ENCODE results near the gene PCMT1. TPM values are rescaled to one million over a fixed set of nuclear protein-coding genes. Genes with fewer than 3 reads are reported as not detected.
"Not testable (repeated sequence)": the region's sequence is repeated elsewhere in the genome, so short reads cannot be mapped to it uniquely, and the experiment has no call there.

PCMT1 gene
- total RNA-seq, 1 donor from 2014 or later, result 105 TPM

DNA sequence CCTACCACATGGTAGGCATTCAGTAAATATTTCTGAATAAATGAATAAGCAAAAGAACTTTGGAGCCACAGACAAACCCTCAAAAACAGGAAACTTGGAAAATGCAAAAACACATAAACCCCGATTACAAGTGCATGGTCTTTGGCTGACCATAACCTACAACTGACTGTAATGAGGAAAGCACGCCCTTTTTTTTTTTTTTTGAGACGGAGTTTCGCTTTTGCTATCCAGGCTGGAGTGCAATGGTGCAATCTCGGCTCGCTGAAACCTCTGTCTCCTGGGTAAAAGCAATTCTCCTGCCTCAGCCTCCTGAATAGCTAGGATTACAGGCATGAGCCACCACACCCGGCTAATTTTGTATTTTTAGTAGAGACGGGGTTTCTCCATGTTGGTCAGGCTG is 19.7 kb upstream of the PCMT1 start:
- Histone ChIP-seq H3K4me1 (no peaks in the 10 kb centered on the region), H3K9me3 (no peaks in the 10 kb centered on the region), H3K36me3 (peaks cover 0 to 57% of the 10 kb centered on the region in 2 donors), H3K27ac (no peak overlapping the region), H3K4me3 (no peak overlapping the region), H3K27me3 (no peaks in the 10 kb centered on the region)
- DNase-seq (ENCODE audit: extremely low spot score in 2 of 2), result no peak
- TF ChIP-seq POLR2AphosphoS5 (IDR thresholded peaks at IDR 0.05; ENCODE audit: insufficient read depth in 1 of 2, low read depth in 1 of 2) (no peak), POLR2A (IDR thresholded peaks at IDR 0.05) (no peak)
- TF ChIP-seq, protein P1, sequence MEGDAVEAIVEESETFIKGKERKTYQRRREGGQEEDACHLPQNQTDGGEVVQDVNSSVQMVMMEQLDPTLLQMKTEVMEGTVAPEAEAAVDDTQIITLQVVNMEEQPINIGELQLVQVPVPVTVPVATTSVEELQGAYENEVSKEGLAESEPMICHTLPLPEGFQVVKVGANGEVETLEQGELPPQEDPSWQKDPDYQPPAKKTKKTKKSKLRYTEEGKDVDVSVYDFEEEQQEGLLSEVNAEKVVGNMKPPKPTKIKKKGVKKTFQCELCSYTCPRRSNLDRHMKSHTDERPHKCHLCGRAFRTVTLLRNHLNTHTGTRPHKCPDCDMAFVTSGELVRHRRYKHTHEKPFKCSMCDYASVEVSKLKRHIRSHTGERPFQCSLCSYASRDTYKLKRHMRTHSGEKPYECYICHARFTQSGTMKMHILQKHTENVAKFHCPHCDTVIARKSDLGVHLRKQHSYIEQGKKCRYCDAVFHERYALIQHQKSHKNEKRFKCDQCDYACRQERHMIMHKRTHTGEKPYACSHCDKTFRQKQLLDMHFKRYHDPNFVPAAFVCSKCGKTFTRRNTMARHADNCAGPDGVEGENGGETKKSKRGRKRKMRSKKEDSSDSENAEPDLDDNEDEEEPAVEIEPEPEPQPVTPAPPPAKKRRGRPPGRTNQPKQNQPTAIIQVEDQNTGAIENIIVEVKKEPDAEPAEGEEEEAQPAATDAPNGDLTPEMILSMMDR (IDR thresholded peaks at IDR 0.05), result no peak
- intact Hi-C loops (cut with DNase I), result no loop called here

DNA sequence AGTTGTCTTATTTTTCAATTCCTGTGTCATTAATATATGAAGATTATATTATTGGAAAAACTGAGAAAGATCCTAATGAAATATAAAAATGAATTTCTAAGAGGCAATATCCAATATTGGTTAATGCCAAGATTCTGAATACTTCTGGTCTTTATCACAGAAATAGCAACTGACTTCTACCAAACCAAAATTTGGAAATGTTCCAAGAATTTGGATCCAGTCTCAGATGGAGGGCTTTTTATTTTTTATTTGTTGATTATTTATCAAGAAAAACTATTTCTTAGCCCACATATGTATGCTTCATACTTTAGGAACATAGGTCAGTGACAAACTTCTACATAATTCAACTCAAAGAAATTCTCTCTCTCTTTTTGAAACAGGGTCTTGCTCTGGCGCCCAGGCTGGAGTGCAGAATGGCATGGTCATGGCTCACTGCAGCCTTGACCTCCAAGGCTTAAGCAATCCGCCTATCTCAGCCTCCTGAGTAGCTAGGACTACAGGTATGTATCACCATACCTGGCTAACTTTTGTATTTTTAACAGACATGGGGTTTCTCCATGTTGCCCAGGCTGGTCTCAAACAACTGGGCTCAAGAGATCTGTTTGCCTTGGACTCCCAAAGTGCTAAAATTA is 16.3 kb upstream of the PCMT1 start:
- Histone ChIP-seq H3K36me3 (peaks cover 0 to 69% of the 10 kb centered on the region in 2 donors), H3K9me3 (no peaks in the 10 kb centered on the region), H3K4me3 (no peak overlapping the region), H3K27ac (no peak overlapping the region), H3K4me1 (no peaks in the 10 kb centered on the region), H3K27me3 (no peaks in the 10 kb centered on the region)
- no peak for DNase-seq (ENCODE audit: extremely low spot score in 2 of 2)
- TF ChIP-seq POLR2A (IDR thresholded peaks at IDR 0.05), result no peak
- TF ChIP-seq, protein P1 (IDR thresholded peaks at IDR 0.05), result no peak
- no peak for TF ChIP-seq POLR2AphosphoS5 (IDR thresholded peaks at IDR 0.05; ENCODE audit: insufficient read depth in 1 of 2, low read depth in 1 of 2)
- intact Hi-C loops (cut with DNase I), result no loop called here

DNA sequence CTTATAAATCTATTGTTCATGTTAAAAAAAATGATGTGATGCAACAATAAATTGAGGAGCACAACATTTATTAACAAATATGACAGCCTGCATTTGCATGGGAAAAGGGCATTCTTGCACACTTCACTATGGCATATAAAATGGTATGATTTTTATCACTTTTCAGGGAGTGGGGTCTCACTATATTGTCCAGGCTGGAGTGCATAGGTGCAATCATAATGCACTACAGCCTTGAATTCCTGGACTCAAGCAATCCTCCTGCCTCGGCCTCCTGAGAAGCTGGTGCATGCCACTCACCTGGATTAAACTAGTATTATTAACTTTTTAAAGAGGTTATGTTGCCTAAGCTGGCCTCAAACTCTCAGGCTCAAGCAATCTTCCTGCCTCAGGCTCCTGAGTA is 14.6 kb upstream of the PCMT1 start:
- DNase-seq (ENCODE audit: extremely low spot score in 2 of 2), result no peak
- Histone ChIP-seq H3K9me3 (no peaks in the 10 kb centered on the region), H3K4me3 (no peak overlapping the region), H3K36me3 (peaks cover 0 to 67% of the 10 kb centered on the region in 2 donors), H3K4me1 (no peaks in the 10 kb centered on the region), H3K27me3 (no peaks in the 10 kb centered on the region), H3K27ac (no peak overlapping the region)
- TF ChIP-seq POLR2AphosphoS5 (IDR thresholded peaks at IDR 0.05; ENCODE audit: insufficient read depth in 1 of 2, low read depth in 1 of 2) (no peak), POLR2A (IDR thresholded peaks at IDR 0.05) (no peak)
- TF ChIP-seq, protein P1 (IDR thresholded peaks at IDR 0.05), result no peak
- intact Hi-C loops (cut with DNase I), result no loop called here

DNA sequence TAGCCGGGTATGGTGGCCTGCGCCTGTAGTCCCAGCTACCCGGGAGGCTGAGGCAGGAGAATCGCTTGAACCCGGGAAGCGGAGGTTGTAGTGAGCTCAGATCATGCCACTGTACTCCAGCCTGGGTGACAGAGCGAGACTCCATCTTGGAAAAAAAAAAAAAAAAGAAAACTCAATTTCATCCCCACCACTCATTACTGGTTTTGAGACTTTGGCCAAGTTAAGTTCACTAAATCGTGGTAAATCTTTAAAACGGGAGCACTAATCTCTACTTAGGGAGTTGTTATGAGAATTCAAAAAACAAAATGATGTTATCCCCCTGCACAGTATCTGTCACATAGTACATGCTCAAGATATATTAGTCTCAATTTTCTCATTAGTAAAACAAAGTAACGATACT is 4.3 kb upstream of the PCMT1 start:
- DNase-seq (ENCODE audit: extremely low spot score in 2 of 2); intact Hi-C loops (cut with DNase I); H3K27me3 ChIP-seq; H3K9me3 ChIP-seq; H3K27ac ChIP-seq: not testable (repeated sequence)
- Histone ChIP-seq H3K36me3 (peaks cover 0 to 12% of the 10 kb centered on the region in 2 donors), H3K4me1 (peaks cover 29% of the 10 kb centered on the region), H3K4me3 (peak overlapping the region; percentile 59 to 91)

DNA sequence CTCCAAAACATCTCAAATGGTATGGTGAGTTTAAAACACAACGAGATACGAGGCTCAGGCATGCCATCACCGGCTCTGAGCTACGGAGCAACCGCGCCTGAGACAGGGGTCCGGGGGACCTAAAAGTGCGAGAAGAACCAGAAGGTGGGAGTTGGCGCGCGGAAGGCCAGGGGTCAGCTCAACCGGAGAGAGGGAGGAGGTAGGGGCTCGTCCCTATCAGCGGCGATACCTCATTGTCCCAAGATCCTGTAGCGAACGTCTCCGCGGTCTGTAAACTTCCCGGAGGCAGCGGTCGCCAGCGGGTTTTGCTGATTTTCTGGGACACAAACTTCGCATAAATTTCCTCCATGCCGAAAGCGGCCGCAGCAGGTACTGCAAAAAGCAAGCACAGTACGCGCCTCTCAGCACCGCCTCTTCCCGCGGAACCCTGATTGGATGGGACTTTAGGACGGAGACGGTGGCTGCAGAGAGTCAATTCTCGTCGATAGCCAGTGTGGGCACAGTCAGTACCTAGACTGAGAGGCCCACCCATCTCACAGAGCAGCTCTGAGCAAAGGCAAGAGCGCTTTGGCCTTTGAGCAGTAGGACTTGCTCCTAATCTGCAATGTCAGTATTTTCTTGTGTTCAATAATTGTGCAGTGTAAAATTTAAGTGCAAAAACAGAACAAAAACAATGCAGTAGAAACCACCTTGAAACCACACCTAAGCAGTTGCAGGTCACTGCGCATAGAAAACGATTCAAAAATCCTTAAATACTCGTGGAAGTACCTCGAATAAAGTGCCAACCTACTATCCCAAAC is 3.2 kb upstream of the PCMT1 start, which contains the start of gene NUP43:
TSS of gene NUP43 (minus strand) at position 383 of the 800 bp plus-strand sequence. CDS start at position 349, 34 bp downstream.
- H3K4me3 ChIP-seq, result peak within 1 kb of the TSS; percentile 59 to 91
- TF ChIP-seq POLR2A (IDR thresholded peaks at IDR 0.05) (no peak), POLR2AphosphoS5 (IDR thresholded peaks at IDR 0.05; ENCODE audit: insufficient read depth in 1 of 2, low read depth in 1 of 2) (peak; percentile 74 to 91)
- TF ChIP-seq, protein P1 (IDR thresholded peaks at IDR 0.05), result peak in 1 of 3 experiments; percentile 67
- intact Hi-C loops (cut with DNase I), result no loop called here
- no peaks in the 10 kb centered on the region for H3K27me3 ChIP-seq
- DNase-seq (ENCODE audit: extremely low spot score in 2 of 2), result no peak
- no peaks in the 10 kb centered on the region for H3K9me3 ChIP-seq
- peaks cover 40% of the 10 kb centered on the region for H3K4me1 ChIP-seq
- H3K36me3 ChIP-seq, result peaks cover 0 to 9% of the 10 kb centered on the region in 2 donors
- peak within 1 kb of the TSS; percentile 62 for H3K27ac ChIP-seq

DNA sequence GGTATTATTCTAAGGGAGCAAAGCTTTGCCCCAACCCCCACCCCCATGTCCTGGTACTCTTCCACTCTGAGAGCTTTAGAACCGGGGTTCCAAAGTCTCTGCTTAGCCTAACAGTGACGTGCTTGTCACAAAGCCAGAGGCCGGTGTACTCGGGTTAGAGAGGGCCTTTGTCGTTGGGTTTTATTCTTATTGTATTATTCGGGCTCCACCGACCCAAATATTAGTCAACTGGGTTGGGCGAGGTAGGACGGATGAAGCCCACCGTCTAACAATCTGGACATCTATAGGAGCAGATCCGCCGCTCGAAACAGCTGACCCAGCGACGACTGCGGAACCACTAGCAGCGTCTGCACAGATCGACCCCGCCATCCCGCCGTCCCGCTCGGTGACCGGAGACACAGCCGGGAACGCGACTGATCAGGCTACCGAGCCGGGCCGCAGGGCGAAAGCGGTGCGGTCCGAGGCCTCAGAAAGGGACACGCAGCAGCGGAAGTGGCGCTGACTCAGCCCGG is 403 bp upstream of the PCMT1 start:
- H3K4me3 ChIP-seq, result peak overlapping the region; percentile 84 to 88
- H3K27me3 ChIP-seq; H3K9me3 ChIP-seq; H3K36me3 ChIP-seq; intact Hi-C loops (cut with DNase I); DNase-seq (ENCODE audit: extremely low spot score in 2 of 2): not testable (repeated sequence)
- H3K27ac ChIP-seq, result peak overlapping the region; percentile 87
- peaks cover 47% of the 10 kb centered on the region for H3K4me1 ChIP-seq
